HL-60 (cell line): ENCODE results near the gene DENND1C.

ENCODE experiments used
- DNase-seq, 2 experiments: peaks; one replicate each; pipeline ENCODE4 v3.0.0-alpha.2; 2010 to 2020; ENCODE audit warnings: low read depth in 1 of 2, low spot score in 1 of 2
- H3K27ac ChIP-seq: fragments of 250-450 bp; sonication (Bioruptor Pico); replicated peaks from 2 replicates; pipeline ENCODE4 v1.5.1; 2020; ENCODE audit warnings: mild to moderate bottlenecking, moderate library complexity
- H3K27me3 ChIP-seq: fragments of 250-450 bp; sonication (Bioruptor Pico); 2 replicates; pipeline ENCODE4 v1.5.1; 2021; ENCODE audit warnings: mild to moderate bottlenecking, moderate library complexity; ENCODE audit not compliant: insufficient read depth, poor library complexity, severe bottlenecking
- H3K4me3 ChIP-seq: replicated peaks from 2 replicates; pipeline ENCODE4 v1.5.1; 2011; ENCODE audit warnings: mild to moderate bottlenecking, control low read depth, low read length; ENCODE audit not compliant: insufficient read depth
- CTCF ChIP-seq: IDR thresholded peaks from one replicate; pipeline ENCODE4 v1.5.1; 2011; ENCODE audit warnings: low read length, control low read depth, inconsistent platforms; ENCODE audit not compliant: insufficient read depth
- GABPA ChIP-seq: IDR thresholded peaks from 2 replicates; pipeline ENCODE4 v1.6.1; 2012; ENCODE audit warnings: low read depth
- POLR2AphosphoS5 ChIP-seq: IDR thresholded peaks from 2 replicates; pipeline ENCODE4 v1.6.1; 2012; ENCODE audit warnings: low read depth
- SPI1 ChIP-seq: IDR thresholded peaks from 2 replicates; pipeline ENCODE4 v1.6.1; 2012; ENCODE audit warnings: low read depth, mild to moderate bottlenecking, borderline replicate concordance
- TF ChIP-seq, protein P1 (sequence below): IDR thresholded peaks from 2 replicates; pipeline ENCODE4 v1.6.1; 2012; ENCODE audit warnings: low read depth; ENCODE audit not compliant: insufficient replicate concordance

The DENND1C gene

DNA sequence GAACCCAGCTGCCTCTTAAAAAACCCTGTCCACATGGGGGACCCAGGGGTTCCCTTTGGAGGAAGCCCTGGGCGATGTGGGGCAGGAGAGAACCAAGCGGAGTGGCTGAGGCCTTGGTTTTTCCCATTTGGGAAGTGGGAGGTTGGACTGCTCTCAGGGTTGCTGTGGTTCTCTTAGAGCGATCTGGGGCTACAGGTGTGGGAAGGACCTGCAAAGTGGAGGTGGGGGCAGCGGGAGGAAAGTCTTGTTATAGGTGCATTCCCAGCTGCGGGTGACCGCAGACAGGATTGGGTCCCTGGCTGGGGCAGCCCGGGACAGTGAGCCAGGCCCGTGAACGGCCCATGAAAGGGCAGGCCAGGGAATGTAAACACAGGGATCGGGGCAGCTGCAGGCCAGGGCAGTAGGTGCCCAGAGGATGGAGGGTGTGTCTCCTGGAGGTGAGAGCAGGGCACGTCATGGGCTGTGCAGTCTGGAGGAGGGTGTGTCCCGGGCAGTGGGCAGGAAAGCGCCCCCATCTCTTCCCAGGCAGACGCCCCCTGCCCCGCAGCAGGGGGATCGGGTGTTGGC, 22.8 kb downstream of the DENND1C start:
- H3K4me3 ChIP-seq = peak overlapping the region; percentile 70
- H3K27ac ChIP-seq = no peak overlapping the region
- TF ChIP-seq CTCF (no peak), GABPA (no peak), SPI1 (no peak)
- TF ChIP-seq, protein P1, sequence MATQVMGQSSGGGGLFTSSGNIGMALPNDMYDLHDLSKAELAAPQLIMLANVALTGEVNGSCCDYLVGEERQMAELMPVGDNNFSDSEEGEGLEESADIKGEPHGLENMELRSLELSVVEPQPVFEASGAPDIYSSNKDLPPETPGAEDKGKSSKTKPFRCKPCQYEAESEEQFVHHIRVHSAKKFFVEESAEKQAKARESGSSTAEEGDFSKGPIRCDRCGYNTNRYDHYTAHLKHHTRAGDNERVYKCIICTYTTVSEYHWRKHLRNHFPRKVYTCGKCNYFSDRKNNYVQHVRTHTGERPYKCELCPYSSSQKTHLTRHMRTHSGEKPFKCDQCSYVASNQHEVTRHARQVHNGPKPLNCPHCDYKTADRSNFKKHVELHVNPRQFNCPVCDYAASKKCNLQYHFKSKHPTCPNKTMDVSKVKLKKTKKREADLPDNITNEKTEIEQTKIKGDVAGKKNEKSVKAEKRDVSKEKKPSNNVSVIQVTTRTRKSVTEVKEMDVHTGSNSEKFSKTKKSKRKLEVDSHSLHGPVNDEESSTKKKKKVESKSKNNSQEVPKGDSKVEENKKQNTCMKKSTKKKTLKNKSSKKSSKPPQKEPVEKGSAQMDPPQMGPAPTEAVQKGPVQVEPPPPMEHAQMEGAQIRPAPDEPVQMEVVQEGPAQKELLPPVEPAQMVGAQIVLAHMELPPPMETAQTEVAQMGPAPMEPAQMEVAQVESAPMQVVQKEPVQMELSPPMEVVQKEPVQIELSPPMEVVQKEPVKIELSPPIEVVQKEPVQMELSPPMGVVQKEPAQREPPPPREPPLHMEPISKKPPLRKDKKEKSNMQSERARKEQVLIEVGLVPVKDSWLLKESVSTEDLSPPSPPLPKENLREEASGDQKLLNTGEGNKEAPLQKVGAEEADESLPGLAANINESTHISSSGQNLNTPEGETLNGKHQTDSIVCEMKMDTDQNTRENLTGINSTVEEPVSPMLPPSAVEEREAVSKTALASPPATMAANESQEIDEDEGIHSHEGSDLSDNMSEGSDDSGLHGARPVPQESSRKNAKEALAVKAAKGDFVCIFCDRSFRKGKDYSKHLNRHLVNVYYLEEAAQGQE = no peak
- peaks cover 1% of the 10 kb centered on the region for H3K27me3 ChIP-seq
- no peak for DNase-seq

- Histone ChIP-seq H3K27ac (no peak overlapping the region), H3K27me3 (no peaks in the 10 kb centered on the region), H3K4me3 (no peak overlapping the region)
- no peak for DNase-seq
- TF ChIP-seq GABPA = no peak
- TF ChIP-seq CTCF = no peak
These were observed 23.5 kb downstream of the DENND1C start for GRCh38 chr19:6457958-6458694.

- no peak overlapping the region for H3K27ac ChIP-seq
- H3K4me3 ChIP-seq = no peak overlapping the region
- TF ChIP-seq POLR2AphosphoS5 (no peak), CTCF (no peak), GABPA (no peak)
- no peak for DNase-seq
- H3K27me3 ChIP-seq = no peaks in the 10 kb centered on the region
These were observed 25.7 kb downstream of the DENND1C start for GRCh38 chr19:6455924-6456323.

DNA sequence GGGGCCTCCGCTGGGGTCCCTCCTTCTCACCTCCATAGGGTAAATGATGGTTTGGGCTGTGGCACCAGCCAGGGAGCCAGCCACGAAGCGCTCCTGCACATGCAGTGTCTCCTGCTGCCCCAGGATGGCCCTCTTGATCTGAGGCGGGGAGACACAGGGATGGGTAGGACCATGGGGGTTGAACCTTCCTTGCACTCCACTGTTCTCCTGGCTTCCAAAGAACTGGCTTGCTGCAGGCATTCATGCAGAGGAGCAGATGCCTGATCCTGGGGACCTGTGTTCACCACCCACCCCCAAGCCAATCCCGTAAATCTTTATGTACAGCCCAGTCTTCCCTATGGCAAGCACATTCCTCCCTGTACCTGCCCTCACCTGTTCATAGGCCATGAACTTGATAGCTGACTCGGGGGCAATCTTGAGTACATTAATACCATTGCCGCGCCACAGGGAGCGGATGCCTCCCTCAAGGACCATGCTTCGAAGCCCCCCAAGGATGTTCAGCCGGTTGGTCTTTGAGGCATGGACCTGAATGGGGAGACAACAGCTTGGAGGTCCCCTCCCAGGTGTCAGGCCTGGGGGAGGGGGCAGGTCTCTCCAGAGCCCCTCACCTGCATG, 27.5 kb downstream of the DENND1C start:
- Histone ChIP-seq H3K4me3 (no peak overlapping the region), H3K27ac (no peak overlapping the region), H3K27me3 (no peaks in the 10 kb centered on the region)
- no peak for DNase-seq
- TF ChIP-seq CTCF (no peak), SPI1 (no peak), GABPA (no peak), POLR2AphosphoS5 (no peak)
- TF ChIP-seq, protein P1 = no peak
